ENCODE results near the gene FAM3D.

FAM3D gene

DNA sequence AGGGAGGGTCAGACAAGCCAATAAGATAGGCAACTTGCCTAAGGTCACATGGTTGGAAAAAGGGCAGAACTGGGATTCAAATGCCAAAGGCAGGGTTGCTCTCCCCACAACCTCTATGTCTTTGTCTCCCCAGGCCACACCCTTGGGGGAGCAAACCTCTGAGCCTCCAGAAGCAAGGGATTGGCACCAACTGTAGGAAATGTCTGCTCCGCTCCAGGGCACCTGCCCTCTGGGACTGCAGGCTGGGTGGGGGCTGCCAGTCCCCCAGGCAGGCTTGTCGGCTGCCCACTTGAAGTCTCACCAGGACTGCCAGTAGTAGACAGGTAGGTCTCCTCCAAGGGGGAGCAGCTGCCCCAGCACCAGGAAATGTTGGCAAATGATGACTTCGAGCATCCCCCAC, 2.0 kb downstream of the FAM3D start:
- DNase-seq (ENCODE audit: low read depth), result no peak
- TF ChIP-seq, protein P1, sequence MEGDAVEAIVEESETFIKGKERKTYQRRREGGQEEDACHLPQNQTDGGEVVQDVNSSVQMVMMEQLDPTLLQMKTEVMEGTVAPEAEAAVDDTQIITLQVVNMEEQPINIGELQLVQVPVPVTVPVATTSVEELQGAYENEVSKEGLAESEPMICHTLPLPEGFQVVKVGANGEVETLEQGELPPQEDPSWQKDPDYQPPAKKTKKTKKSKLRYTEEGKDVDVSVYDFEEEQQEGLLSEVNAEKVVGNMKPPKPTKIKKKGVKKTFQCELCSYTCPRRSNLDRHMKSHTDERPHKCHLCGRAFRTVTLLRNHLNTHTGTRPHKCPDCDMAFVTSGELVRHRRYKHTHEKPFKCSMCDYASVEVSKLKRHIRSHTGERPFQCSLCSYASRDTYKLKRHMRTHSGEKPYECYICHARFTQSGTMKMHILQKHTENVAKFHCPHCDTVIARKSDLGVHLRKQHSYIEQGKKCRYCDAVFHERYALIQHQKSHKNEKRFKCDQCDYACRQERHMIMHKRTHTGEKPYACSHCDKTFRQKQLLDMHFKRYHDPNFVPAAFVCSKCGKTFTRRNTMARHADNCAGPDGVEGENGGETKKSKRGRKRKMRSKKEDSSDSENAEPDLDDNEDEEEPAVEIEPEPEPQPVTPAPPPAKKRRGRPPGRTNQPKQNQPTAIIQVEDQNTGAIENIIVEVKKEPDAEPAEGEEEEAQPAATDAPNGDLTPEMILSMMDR (IDR thresholded peaks at IDR 0.05; ENCODE audit: control insufficient read depth, extremely low read depth, insufficient read depth), result no peak

DNA sequence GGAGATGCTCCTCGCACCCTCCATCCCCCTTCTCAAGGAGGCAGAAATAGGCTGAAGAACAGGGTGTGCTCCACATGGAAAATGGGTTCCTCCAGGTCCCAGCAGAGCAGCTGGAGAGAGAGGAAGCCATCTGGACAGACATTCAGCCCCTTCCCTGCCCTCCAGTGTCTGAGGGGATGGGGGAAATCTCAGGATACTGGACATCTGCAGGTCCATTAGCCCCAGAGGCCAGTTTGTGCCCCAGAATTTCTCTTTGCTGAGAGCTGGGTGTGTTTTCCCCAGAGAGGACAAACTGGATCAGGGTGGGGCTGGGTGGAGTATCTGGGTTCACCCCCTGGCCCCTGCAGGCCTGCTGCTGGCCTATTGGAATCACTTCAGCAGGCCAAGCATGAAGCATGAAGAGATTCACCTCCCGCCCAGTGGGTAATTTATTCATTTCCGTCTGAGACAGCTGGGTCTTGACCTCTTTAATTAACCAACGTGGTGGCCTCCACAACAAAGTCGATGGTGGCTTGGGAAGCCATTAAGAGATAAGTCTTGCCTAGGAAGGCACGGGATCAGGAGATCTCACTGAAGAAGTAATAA, 4.6 kb downstream of the FAM3D start:
- no peak for DNase-seq (ENCODE audit: low read depth)

More for the DNA sequence above, 2.0 kb downstream of the FAM3D start:
- no peak overlapping the region for H3K4me3 ChIP-seq (ENCODE audit: low read depth, low read length)

DNA sequence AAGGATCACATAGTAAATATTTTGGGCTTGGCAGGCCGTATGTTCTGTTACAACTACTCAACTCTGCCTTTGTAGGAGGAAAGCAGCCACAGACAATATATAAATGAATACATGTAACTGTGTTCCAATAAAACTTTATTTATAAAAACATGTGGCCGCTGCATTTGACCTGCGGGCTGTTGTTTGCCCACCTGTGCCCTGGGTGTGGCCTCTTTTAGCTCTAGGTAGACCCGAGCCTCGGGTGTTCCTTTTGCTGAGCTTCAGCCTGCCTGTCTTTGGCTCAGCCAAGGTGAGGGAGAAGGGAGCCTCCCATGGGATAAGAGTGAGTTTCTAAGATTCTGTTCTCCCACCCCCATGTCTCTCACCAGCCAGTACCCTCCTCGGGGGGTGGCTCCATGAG, 5.6 kb downstream of the FAM3D start:
- no peak overlapping the region for H3K4me3 ChIP-seq (ENCODE audit: low read depth, low read length)
- no peak for DNase-seq (ENCODE audit: low read depth)
- TF ChIP-seq, protein P1 (IDR thresholded peaks at IDR 0.05; ENCODE audit: control insufficient read depth, extremely low read depth, insufficient read depth), result no peak

More for the DNA sequence above, 4.6 kb downstream of the FAM3D start:
- H3K4me3 ChIP-seq (ENCODE audit: low read depth, low read length), result no peak overlapping the region
- TF ChIP-seq, protein P1 (IDR thresholded peaks at IDR 0.05; ENCODE audit: control insufficient read depth, extremely low read depth, insufficient read depth), result no peak

DNA sequence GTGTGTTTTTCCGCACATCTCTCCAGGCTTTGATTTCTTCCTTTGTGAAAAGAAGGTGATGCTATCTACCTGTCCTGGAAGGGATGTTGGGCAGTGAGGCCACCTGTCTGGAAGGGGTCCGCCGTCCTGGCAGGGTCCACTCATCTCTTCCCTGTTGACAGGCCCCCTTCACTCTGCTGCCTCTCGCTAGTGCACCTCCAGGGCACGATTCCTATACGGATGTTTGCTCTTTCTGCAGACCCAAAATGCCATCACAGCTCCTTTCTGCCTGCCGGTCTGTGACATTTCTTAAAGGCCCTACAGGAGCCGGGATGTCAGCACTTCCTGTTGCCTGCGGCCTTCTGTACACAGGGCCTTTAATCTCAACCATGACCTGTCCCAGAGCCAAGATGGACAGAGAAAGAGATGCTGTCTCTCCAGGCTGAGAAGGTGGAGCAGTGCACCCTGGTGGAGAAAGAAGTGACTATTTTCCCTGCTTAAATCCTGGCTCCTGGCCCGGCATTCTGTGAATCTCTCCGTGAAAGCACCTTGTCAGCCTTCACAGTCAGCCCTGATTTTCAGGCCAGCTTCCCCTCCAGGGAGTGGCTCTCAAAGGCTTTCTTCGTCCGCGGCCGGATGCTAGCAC, 7.4 kb downstream of the FAM3D start:
- no peak overlapping the region for H3K4me3 ChIP-seq (ENCODE audit: low read depth, low read length)
- TF ChIP-seq, protein P1 (IDR thresholded peaks at IDR 0.05; ENCODE audit: control insufficient read depth, extremely low read depth, insufficient read depth), result peak; percentile 67
- peak; percentile 86 for DNase-seq (ENCODE audit: low read depth)

DNA sequence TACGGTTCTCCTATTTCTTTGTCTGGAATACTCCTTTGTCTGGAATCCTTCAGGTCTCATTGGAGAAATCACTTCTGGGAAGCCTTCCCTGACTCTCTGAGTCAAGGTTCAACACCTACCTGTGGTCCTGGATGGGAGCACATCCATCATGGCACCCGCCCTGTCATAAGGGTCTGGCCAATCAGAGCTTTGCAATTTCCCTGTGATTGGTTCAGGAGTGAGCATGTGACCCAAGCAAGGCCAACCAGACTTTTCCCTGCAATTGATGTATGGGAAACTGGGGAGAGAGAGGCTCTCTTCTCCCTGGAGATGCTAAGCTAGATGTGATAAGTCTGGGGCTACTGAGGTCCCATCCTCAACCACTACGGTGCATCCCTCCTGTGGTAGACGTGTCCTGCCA, 8.1 kb downstream of the FAM3D start:
- TF ChIP-seq, protein P1 (IDR thresholded peaks at IDR 0.05; ENCODE audit: control insufficient read depth, extremely low read depth, insufficient read depth), result no peak
- no peak overlapping the region for H3K4me3 ChIP-seq (ENCODE audit: low read depth, low read length)
- no peak for DNase-seq (ENCODE audit: low read depth)

DNA sequence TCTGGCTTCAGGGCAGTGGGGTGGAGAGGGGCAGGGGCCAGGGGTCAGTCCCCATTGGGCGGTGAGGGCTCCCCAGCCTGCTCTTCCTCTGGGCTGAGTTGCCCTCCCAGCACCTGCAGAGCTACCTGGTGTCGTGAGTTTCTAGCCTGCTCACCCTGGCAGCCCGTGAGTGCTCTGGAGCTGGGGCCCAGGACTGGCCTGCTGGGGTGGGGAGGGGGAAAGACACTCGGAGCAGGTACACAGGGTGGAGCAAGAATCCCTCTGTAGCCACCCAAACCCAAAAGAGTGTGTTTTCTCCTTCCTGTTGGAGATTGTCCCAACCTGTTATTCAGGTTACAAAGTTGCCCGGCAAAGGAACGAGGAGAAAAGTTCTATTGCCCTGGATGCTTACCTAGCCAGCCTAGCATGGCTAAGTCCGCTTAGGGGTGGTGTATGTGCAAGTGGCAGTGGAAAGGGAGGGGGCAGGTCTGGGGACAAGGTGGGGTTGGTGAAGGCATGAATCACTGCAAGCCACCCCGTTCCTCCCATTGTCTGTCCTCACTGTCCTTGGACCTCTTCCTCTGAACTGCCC, 8.9 kb downstream of the FAM3D start:
- peak; percentile 27 for DNase-seq (ENCODE audit: low read depth)
- TF ChIP-seq, protein P1 (IDR thresholded peaks at IDR 0.05; ENCODE audit: control insufficient read depth, extremely low read depth, insufficient read depth), result no peak
- H3K4me3 ChIP-seq (ENCODE audit: low read depth, low read length), result no peak overlapping the region
